Stimulated activated CD4-positive, alpha-beta T cell treated with anti-CD3 and anti-CD28 coated beads, TNF-alpha, amount 100 ng/mL, for 24 hours (primary cell): Measurements from ENCODE around the gene GORASP1.

Experiments
- DNase-seq, 3 experiments: peaks; one replicate each; pipeline ENCODE4 v3.0.0-alpha.2; 2020; ENCODE audit warnings: low read depth in 3 of 3

GORASP1 gene

GRCh38 chr3:39102504-39103323 is 4.7 kb downstream of the GORASP1 start:
- DNase-seq = no peak

- DNase-seq = peak in 2 of 3 experiments; percentile 22 to 35
These were observed 6.3 kb downstream of the GORASP1 start for GRCh38 chr3:39101022-39101689.

- DNase-seq = no peak
These were observed 6.9 kb downstream of the GORASP1 start for GRCh38 chr3:39100500-39100886.

GRCh38 chr3:39099738-39100499 is 7.5 kb downstream of the GORASP1 start:
- no peak for DNase-seq

- no peak for DNase-seq
These were observed 8.2 kb downstream of the GORASP1 start for GRCh38 chr3:39099242-39099641.

GRCh38 chr3:39098473-39099000 is 8.9 kb downstream of the GORASP1 start:
- no peak for DNase-seq

- no peak for DNase-seq
These were observed 9.5 kb downstream of the GORASP1 start for GRCh38 chr3:39097716-39098472.

DNA sequence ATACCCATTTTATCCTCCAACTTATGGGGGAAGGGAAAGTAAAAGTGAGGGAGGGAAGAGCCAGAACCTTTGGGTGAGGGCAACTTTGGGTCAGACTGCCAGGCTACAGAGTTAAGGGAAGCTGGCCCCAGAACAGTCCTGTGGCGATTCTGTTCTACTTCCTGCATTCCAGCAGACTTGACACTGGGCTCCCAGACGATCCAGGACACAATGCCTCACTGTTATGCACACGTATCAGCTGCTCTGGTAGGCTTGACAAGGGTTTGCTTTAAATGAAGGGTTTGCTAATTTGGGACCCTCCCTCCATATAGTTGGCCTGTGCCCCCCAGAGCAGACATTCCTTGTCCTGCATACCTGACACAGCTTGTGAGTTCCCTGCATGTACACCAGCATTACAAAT is 10.7 kb downstream of the GORASP1 start:
- no peak for DNase-seq

DNA sequence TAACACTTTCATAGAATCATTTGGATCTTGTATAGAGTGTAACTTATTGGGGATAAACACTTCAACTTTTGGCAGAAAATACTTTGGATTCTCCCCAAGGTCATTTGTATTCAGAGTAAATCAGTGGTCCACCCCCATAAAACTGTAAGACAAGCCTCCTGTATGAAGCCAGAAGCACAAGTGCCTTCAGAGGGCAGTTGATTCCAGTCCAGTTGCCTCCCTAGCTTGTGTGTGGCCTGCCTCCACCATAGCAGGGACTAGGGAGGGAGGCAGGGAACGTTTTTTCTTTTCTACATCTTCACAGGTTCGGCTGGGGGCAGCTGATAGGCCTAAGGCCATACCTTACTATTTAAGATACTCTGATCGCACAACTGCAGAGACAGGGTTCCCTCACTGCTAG is 11.6 kb downstream of the GORASP1 start:
- DNase-seq = no peak

- no peak for DNase-seq
These were observed 12.4 kb downstream of the GORASP1 start for GRCh38 chr3:39094851-39095677.

GRCh38 chr3:39090922-39091321 is 16.5 kb downstream of the GORASP1 start:
- no peak for DNase-seq

DNA sequence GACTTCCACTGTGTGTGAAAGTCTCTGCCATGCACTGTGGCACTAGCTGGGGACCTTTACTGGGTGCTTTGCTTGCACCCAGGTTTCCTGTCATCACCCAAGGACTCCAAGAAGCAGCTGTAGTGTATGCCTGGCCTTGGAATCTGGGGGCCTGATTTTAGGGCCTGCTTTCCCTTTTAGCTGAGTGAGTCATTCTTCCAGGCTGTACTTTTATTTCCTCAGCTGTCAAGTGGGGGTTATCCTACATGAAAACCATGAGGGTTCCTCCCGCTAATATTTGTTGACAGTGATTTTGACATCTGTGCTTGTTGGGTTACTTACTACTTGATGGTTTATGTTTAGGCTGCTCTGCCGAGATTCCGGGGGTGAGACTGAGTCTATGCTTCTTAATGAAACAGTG is 18.5 kb downstream of the GORASP1 start:
- DNase-seq = no peak

DNA sequence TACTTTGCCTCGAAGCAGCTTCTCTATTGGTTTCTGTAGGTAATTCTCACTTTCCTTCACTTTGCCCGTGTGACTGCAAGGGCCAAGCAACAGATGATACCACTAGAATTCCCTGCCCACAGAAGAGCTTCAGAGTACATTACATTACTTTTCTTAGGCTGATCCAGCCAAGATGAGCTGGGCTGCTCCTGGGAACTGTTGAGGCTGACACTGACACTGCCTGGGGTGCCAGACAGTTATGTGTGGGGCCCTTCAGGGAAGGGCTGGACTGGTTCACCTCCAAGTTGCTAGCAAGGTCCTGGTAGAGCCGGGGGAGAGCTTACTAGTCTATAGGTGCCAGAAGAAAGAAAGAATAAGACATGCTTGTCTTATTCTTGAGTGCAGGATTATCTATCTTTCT is 19.0 kb downstream of the GORASP1 start:
- DNase-seq = no peak

- DNase-seq = no peak
These were observed 21.3 kb downstream of the GORASP1 start for GRCh38 chr3:39086144-39086543.

DNA sequence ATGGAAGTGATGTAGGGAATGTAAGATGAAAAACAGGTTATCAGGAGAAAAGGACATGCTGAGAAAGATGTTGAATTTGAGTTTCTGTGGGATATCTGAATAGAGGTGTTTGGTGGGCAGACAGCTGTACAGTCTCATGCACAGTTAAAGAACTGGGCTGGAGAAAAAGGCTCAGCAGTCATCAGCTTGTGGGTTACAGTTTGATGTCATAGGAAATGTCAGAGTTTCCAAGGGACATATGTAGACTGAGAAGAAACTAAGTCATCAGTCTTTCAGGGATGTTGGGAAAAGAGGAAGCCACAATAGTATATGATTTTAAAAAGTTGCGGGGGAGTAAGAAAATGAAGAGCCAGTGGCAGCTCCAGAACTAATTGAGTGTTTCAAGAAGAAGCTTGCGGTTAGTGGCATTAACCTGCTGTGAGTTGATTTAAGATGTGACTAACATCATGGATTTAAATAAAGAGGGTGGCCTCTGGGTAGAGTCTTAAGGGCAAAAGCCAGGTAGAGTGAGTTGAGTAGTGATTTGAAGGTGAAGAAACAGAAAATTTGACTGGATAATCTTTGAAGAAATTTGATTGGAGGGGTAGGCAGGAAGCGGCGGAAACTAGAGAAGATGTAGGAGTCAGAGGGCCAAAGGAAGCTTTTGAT is 24.6 kb downstream of the GORASP1 start:
- DNase-seq = no peak

DNA sequence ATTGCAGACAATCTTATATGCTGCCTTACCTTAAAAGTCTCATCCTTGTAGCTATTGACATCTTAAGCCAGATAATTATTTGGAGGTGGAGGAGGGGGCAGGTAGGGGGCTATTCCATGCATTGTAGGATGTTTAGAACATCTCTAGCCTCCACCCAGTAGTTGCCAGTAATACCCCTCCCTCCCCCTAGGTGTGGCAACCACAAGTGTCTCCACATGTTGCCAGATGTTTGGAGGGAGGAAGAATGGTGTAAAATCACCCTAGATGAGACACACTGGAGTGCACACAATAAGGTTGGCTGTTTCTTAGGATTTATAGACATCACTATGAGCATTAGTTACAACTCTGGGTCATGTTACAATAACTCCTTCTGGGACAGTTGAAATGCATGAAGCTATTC is 27.4 kb downstream of the GORASP1 start:
- no peak for DNase-seq

DNA sequence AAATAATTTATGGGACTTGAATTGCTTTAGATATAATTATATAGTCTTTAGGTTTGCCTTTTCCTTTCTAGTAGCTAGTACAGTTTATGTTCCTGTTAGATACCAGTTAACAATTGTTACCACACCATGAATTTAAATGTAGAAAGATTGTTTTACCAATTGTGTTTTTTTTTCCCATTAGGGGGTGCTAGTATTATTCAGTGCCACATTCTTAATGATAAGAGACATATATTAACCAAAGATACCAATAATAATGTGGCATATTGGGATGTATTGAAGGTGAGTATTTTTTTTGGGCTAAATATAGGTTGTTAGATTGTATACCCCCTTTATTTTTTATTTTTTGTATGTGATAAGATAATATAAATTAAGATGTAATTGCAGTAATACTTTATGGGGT is 27.9 kb downstream of the GORASP1 start:
- DNase-seq = no peak

GRCh38 chr3:39075910-39076309 is 31.5 kb downstream of the GORASP1 start:
- DNase-seq = no peak

GRCh38 chr3:39068556-39068955 is 38.9 kb downstream of the GORASP1 start:
- no peak for DNase-seq

DNA sequence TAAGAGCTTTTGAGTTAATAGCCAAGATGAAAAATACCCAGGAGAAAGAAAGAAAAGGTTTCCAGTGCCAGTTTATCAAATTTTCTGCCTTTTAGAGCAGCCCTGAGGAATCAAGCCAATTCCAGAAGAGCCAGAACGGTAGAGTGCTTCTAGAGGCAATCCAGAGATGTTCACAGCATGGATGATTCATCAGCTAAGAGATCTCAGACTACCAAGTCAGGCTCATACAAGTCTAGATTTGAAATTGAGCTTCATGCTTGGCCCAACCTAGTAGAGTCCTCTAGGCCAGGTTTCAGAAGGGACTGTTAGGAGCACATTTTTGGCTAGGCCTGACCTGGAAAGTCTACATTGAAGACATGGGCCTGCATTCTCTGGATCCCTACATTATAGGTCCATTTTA is 40.1 kb downstream of the GORASP1 start:
- no peak for DNase-seq
